PC-9 (cell line): Measurements from ENCODE around the gene DRAP1. TPM values are rescaled to one million over a fixed set of nuclear protein-coding genes. Genes with fewer than 3 reads are reported as not detected.
A peak's percentile ranks its signal among the peaks of the same experiment; 100 is the strongest.

ENCODE experiments used
- BruUV-seq: library from RNA; stranded (reverse); fragments of 400-500 nt; replicated peaks from 2 replicates; lab custom pipeline; 2021; lab: Mats Ljungman, UMichigan
- CTCF ChIA-PET: fragments of 300-600 bp; sonication (Branson Sonifier 250); formaldehyde crosslinking; loops from one replicate; lab custom pipeline; 2022; ENCODE audit warnings: antibody characterized with exemption; lab: Charles Lee
- POLR2A ChIA-PET: fragments of 300-600 bp; sonication (Branson Sonifier 250); formaldehyde crosslinking; loops from one replicate; lab custom pipeline; 2022; ENCODE audit warnings: antibody characterized with exemption; ENCODE audit not compliant: unreplicated experiment; lab: Charles Lee
- DNase-seq, 2 experiments: peaks; one replicate each; pipeline versions ENCODE4 v3.0.0 to v3.0.0-alpha.2; 2015 to 2022; ENCODE audit warnings: mixed read lengths in 1 of 2
- H2AFZ ChIP-seq: fragments of 200-600 bp; sonication (generic); 2 replicates; pipeline ENCODE4 v1.8.1; 2017; ENCODE audit warnings: antibody characterized with exemption
- H3F3A ChIP-seq: fragments of 200-600 bp; sonication (generic); 2 replicates; pipeline ENCODE4 v1.8.1; 2017; ENCODE audit warnings: antibody characterized with exemption, mild to moderate bottlenecking, low read depth; ENCODE audit not compliant: insufficient read depth
- H3K27ac ChIP-seq: fragments of 200-600 bp; sonication (generic); 2 replicates; pipeline ENCODE4 v1.6.1; 2016; ENCODE audit warnings: mixed run types
- H3K27me3 ChIP-seq: fragments of 200-600 bp; sonication (generic); 2 replicates; pipeline ENCODE4 v1.6.1; 2016; ENCODE audit warnings: low read depth, mixed run types; ENCODE audit not compliant: insufficient read depth
- H3K36me3 ChIP-seq: fragments of 200-600 bp; sonication (generic); 2 replicates; pipeline ENCODE4 v1.6.1; 2016; ENCODE audit warnings: low read depth, mixed run types
- H3K4me1 ChIP-seq: fragments of 200-600 bp; sonication (generic); replicated peaks from 2 replicates; pipeline ENCODE4 v1.6.1; 2016; ENCODE audit warnings: mixed run types; ENCODE audit not compliant: insufficient read depth
- H3K4me2 ChIP-seq: fragments of 200-600 bp; sonication (generic); 2 replicates; pipeline ENCODE4 v1.6.1; 2017; ENCODE audit warnings: mixed run types
- H3K4me3 ChIP-seq: fragments of 200-600 bp; sonication (generic); 2 replicates; pipeline ENCODE4 v1.6.1; 2016; ENCODE audit warnings: mixed run types
- H3K79me2 ChIP-seq: fragments of 200-600 bp; sonication (generic); 2 replicates; pipeline ENCODE4 v1.6.1; 2017; ENCODE audit warnings: low read depth, mixed run types
- H3K9me2 ChIP-seq: fragments of 200-600 bp; sonication (generic); 2 replicates; pipeline ENCODE4 v1.8.1; 2017; ENCODE audit warnings: mild to moderate bottlenecking; ENCODE audit not compliant: insufficient read depth
- H3K9me3 ChIP-seq: fragments of 200-600 bp; sonication (generic); 2 replicates; pipeline ENCODE4 v1.8.1; 2016; ENCODE audit warnings: low read depth; ENCODE audit not compliant: insufficient read depth
- H4K20me1 ChIP-seq: fragments of 200-600 bp; sonication (generic); 2 replicates; pipeline ENCODE4 v1.8.1; 2017; ENCODE audit not compliant: insufficient read depth
- EZH2 ChIP-seq: fragments of 200-600 bp; sonication (generic); IDR thresholded peaks from 2 replicates; pipeline ENCODE4 v1.8.0; 2017; ENCODE audit warnings: antibody characterized with exemption, low read depth
- intact Hi-C: fragments of 100-400 bp; cut with micrococcal nuclease; formaldehyde crosslinking; loops from one replicate; pipeline ENCODE4 v1.10.0; 2022; ENCODE audit not compliant: unreplicated experiment
- total RNA-seq: library from RNA; stranded (reverse); gene quantifications from 2 replicates; pipeline ENCODE4 v1.2.3, GENCODE V29; 2021
- TF ChIP-seq, protein P1 (sequence below): fragments of 200-600 bp; sonication (generic); conservative IDR thresholded peaks from 2 replicates; pipeline ENCODE4 v1.6.1; 2017; ENCODE audit warnings: mixed run types, antibody characterized with exemption, mild to moderate bottlenecking, moderate library complexity

Gene DRAP1
- total RNA-seq, 1 experiment from 2014 or later = 220 TPM

DNA sequence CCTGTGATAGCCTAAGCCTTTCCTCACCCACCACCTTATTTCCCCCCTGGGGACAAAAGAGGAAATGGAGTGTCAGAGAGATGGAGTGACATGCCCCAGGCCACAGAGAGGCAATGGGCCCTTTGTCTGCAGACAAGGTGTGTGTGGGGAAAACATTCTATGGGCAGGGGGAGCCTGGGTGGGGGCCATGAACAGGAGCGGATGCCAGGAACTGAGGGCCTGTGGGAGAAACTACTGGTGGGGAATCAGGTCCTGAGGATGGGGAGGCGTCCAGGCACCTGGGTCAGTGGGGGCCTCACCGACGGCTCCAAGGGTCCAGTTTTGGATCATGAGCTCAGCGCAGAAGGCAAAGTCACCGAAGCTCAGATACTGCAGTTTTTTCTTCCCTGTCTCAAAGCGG, 34.0 kb upstream of the DRAP1 start:
- no peak overlapping the region for H3K27ac ChIP-seq
- H3K9me3 ChIP-seq = no peaks in the 10 kb centered on the region
- H3K79me2 ChIP-seq = peaks cover 16% of the 10 kb centered on the region
- no peaks in the 10 kb centered on the region for H3K27me3 ChIP-seq
- H3K36me3 ChIP-seq = peaks cover 18% of the 10 kb centered on the region; the same call in 1 of the 2 replicates
- no peak overlapping the region for H3K4me2 ChIP-seq
- H3K4me3 ChIP-seq = no peak overlapping the region
- ChIA-PET CTCF (interaction anchor here (0.6 to 1.9 kb wide), 13 partner anchors 13 to 247 kb away, joined by 3 to 11 read pairs (median 5); partner anchors contain the start of genes KAT5 and SIPA1), POLR2A (interaction anchor here (0.5 to 1.0 kb wide), 7 partner anchors 14 to 1484 kb away, joined by 3 to 14 read pairs (median 5); no protein-coding TSS in a partner anchor)
- H3K4me1 ChIP-seq = peaks cover 28% of the 10 kb centered on the region
- intact Hi-C loops = loop anchor here (5.0 to 10.0 kb wide), 2 partner anchors 180 to 248 kb away; partner anchors contain the start of gene SIPA1
- BruUV-seq = no TSS peak
- peaks cover 42% of the 10 kb centered on the region; the same call in 1 of the 2 replicates for H3F3A ChIP-seq
- H2AFZ ChIP-seq = no peak overlapping the region
- TF ChIP-seq EZH2 = no peak
- TF ChIP-seq, protein P1, sequence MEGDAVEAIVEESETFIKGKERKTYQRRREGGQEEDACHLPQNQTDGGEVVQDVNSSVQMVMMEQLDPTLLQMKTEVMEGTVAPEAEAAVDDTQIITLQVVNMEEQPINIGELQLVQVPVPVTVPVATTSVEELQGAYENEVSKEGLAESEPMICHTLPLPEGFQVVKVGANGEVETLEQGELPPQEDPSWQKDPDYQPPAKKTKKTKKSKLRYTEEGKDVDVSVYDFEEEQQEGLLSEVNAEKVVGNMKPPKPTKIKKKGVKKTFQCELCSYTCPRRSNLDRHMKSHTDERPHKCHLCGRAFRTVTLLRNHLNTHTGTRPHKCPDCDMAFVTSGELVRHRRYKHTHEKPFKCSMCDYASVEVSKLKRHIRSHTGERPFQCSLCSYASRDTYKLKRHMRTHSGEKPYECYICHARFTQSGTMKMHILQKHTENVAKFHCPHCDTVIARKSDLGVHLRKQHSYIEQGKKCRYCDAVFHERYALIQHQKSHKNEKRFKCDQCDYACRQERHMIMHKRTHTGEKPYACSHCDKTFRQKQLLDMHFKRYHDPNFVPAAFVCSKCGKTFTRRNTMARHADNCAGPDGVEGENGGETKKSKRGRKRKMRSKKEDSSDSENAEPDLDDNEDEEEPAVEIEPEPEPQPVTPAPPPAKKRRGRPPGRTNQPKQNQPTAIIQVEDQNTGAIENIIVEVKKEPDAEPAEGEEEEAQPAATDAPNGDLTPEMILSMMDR = no peak
- H4K20me1 ChIP-seq = no peaks in the 10 kb centered on the region
- no peaks in the 10 kb centered on the region for H3K9me2 ChIP-seq
- no peak for DNase-seq

DNA sequence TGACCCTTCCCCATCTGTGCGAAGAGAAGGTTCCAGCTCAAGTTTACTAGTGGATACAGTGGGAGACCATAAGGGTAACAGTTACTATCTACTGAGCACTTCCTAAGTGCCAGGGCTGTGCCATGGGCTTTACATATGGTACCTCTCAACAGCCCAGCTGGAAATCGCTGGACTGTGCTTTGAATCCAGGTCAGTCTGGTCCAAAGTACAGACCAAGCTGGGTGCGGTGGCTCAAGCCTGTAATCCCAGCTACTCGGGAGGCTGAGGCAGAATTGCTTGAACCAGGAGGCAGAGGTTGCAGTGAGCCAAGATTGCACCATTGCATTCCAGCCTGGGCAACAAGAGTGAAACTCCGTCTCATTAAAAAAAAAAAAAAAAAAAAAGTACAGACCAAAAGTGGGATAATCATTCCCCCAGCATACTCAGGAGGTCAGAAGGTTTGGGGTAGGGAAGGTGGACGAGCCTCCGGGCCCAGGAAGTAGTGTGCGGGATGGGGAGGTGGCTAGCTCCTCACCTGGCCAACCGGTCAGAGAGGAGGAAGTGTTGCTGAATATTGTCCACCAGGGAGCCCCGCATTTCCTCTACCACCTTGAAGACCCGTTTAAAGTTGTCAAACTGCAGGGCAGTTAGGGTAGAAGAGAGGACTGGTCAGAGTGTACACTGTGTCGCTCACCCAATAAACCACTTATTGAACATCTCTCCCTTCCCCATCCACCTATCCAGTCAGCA, 33.3 kb upstream of the DRAP1 start:
- no peak for DNase-seq
- H3K9me2 ChIP-seq = no peaks in the 10 kb centered on the region
- intact Hi-C loops = loop anchor here (5.0 to 10.0 kb wide), 2 partner anchors 179 to 249 kb away; partner anchors contain the start of gene SIPA1
- CTCF ChIA-PET = interaction anchor here (0.7 to 1.8 kb wide), 6 partner anchors 12 to 160 kb away, joined by 4 to 11 read pairs (median 8); no protein-coding TSS in a partner anchor
- no TSS peak for BruUV-seq
- peaks cover 28% of the 10 kb centered on the region for H3K4me1 ChIP-seq
- no peak for TF ChIP-seq EZH2
- TF ChIP-seq, protein P1 = no peak
- POLR2A ChIA-PET = no interaction called here
- no peak overlapping the region for H3K27ac ChIP-seq
- no peaks in the 10 kb centered on the region for H4K20me1 ChIP-seq
- H3K27me3 ChIP-seq = no peaks in the 10 kb centered on the region
- peaks cover 46% of the 10 kb centered on the region; the same call in 1 of the 2 replicates for H3F3A ChIP-seq
- peaks cover 20% of the 10 kb centered on the region for H3K79me2 ChIP-seq
- peaks cover 18% of the 10 kb centered on the region; the same call in 1 of the 2 replicates for H3K36me3 ChIP-seq
- H3K9me3 ChIP-seq = no peaks in the 10 kb centered on the region
- no peak overlapping the region for H3K4me3 ChIP-seq
- H2AFZ ChIP-seq = no peak overlapping the region
- 0 out of 2 replicates have a peak overlapping the region, but pooled peaks have one; percentile 98 for H3K4me2 ChIP-seq
